HG02678 (cell line): ENCODE results near the gene GJA5.

ENCODE experiments used
- ATAC-seq: cut with Tn5 transposase; IDR thresholded peaks from one replicate; pipeline ENCODE4 v1.9.1; 2021; ENCODE audit warnings: mild to moderate bottlenecking, moderate library complexity; ENCODE audit not compliant: unreplicated experiment

Gene GJA5

GRCh38 chr1:147760481-147761260, at the start of gene GJA5:
Gene GJA5 (minus strand): TSS chr1:147760602. CDS start chr1:147759238, 1,364 bp downstream.
- ATAC-seq = no peak

DNA sequence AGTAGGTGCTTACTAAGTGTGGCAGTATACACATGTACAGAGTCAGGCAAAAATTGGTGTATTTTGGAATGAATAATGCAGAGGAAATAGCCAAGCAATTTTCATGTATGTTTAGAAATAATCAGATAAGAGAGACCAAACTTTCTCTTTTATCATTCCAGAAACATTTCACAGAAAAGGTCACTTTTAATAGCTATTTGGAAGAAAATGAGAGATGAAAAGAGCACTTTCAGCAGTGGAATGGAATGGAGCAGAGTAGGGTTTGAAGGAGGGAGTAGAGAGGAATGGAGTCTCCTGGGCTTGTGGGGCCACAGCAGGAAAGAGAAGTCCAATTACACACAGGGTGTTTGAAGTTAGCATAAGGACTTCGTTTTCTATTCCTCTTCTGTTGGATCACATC, 48.8 kb upstream of the GJA5 start:
- ATAC-seq = no peak

GRCh38 chr1:147808025-147808424, 47.6 kb upstream of the GJA5 start:
- no peak for ATAC-seq

- no peak for ATAC-seq
These were observed 47.0 kb upstream of the GJA5 start for GRCh38 chr1:147807405-147807804.

- ATAC-seq = no peak
These were observed 44.7 kb upstream of the GJA5 start for GRCh38 chr1:147804942-147805723.

DNA sequence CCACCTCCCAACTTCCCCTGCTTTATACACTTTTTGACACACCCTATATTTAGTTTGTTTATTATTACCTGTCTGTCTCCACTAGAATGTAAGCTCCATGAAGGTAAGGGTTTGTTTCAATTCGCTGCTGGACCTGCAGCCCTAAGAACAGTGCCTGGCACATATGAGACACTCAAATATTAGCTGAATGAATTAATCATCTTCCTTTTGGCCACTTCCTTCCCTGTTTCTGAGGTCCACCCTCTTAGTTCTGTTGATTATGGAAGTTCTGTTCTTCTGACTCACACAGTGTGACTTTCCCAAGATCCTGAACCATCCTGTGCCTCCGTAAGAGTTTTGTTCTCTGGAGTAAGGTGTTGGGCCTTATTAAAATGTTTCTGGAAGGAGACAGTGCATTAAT, 40.4 kb upstream of the GJA5 start:
- ATAC-seq = no peak

- no peak for ATAC-seq
These were observed 38.3 kb upstream of the GJA5 start for GRCh38 chr1:147798731-147799130.

DNA sequence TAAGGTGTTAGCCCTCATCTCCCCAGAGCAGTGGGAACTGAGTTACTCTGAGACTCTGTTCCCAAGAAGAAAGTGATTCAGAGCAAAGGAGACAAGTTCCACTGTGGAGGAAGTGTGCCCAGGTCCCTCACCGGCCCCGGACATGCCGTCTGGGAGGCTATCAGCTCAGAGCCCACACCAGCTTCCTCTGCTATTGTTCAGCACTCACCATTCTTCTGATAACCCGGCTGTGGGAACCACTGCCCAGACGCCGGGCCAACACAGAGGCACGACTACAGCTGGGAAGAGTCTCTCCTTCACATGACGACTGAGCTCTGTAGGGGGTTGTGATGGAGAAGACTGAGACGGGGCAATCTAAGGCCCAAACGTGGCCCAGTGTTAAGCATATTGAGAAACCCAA, 34.2 kb upstream of the GJA5 start:
- ATAC-seq = no peak

GRCh38 chr1:147791876-147792275, 31.5 kb upstream of the GJA5 start:
- ATAC-seq = no peak

GRCh38 chr1:147787765-147788164, 27.4 kb upstream of the GJA5 start:
- ATAC-seq = no peak

- no peak for ATAC-seq
These were observed 26.1 kb upstream of the GJA5 start for GRCh38 chr1:147786536-147786935.

DNA sequence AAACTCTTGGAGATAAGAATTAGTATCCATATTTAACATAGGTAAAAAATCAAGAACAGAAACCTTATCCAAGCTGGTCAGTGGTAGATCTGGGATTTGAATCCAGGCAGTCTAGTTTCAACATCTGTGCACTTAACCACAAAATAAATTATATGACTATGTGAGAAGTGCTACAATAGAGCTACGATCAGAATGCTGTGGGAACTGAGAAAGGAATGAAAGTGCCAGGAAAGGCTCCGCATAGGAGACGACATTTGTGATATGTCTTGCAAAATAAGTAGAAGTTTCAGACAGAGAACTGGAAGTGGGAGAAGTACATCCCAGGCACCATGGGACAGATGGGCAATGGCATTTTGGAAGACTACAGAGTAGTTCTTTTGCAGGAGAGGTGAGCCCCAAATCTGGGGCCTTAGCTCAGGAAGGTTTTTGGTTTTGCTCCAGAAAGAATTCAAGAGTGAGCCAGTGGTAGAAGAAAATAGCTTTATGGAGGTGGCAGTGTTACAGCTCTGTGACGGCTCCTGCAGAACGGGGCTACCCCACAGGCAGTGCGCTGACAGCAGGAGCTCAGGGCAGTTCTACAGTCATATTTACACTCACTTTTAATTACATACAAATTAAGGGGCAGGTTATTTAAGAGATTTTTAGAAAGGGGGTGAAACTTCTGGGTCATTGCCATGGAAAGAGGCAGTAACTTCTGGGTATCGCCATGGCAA, 25.5 kb upstream of the GJA5 start:
- ATAC-seq = no peak

- ATAC-seq = no peak
These were observed 24.5 kb upstream of the GJA5 start for GRCh38 chr1:147784941-147785340.

DNA sequence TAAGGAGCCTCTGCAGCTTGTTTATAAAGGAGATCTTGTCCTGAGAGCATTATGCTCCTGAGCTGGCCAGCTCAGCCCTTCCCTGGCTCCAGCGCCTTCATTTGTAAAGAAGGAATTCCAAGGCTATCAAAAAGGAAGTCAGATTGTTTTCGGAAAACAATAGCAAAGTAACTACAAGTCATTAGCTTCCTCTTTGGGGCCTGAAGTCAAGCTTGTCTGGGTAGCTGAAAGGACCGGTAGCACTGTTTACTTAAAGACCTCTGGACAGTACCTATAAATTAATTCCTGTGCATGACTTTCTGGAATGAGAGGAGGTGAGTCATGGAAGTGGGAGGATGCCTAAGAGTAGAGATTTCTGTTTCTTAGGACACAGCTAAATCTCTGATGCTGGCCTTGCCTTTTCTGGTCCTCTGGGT, 20.7 kb upstream of the GJA5 start:
- no peak for ATAC-seq

GRCh38 chr1:147777694-147778093, 17.3 kb upstream of the GJA5 start:
- no peak for ATAC-seq

GRCh38 chr1:147773215-147773715, 12.9 kb upstream of the GJA5 start:
- ATAC-seq = no peak

DNA sequence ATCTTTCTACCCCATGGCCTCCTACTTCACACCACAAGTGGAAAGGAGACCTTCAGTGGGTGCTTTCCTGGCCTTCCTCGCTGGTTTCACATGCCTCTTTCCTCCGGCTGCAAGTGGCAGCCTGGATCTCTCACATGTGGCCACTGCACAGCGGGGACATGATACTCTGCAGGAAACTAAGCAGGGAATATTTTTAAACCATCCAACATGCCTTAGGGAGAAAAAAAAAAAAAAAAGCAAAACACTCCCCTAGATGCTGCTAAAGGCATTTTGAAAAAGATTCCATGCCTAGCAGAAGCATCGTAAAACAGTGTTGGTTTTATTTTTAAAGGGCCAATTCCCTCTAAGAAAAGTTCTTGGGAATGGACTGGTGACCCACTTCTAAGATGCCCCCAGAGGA, 12.2 kb upstream of the GJA5 start:
- no peak for ATAC-seq

GRCh38 chr1:147771226-147772125, 11.1 kb upstream of the GJA5 start:
- ATAC-seq = no peak

DNA sequence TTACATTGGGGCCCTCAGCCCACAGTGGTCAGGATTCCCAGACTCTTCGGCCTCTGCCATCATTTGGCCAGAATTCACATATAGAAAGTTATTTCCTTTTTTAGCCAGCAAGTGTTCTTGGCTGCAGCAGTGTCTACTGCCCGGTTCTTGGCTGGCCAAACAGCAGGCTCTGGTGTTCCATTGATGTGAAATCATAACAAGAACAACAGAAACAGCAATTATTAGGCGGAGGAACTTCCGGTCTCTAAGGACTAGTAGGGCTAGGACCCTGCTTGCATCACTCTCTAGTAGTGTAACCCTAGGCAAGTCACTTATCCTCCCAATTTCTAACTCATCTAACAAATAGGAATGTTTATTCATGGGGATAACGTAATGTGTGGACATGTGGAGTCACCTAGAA, 8.7 kb upstream of the GJA5 start:
- ATAC-seq = no peak

DNA sequence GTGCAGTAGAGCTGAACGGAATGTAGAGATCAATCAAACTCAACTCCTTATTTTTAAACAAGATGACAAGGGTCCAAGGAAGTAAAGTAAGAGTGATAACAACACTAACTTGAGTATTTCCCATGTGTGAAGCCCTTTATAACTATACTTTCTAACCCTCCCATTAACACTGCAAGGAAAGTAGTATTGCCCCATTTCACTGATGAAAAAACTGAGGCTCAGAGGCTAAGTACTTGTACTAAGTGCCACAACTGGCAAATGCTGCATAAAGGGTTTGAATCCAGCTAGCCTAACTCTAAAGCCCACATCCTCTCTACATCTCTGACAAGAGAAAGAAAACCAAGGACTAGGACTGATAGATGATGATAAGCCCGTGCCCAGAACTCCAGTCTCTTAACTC, 8.2 kb upstream of the GJA5 start:
- ATAC-seq = no peak
